Keratinocyte (primary cell): Measurements from ENCODE around the gene SYPL1.

Source experiments
- CTCF ChIP-seq, 3 experiments: IDR thresholded peaks in 1 of 3; conservative IDR thresholded peaks in 1 of 3; optimal IDR thresholded peaks in 1 of 3; 2 replicates in 2 of 3; 3 replicates in 1 of 3; pipeline versions ENCODE3 to v1.5.1; 2011; ENCODE audit warnings: low read length in 3 of 3, mild to moderate bottlenecking in 3 of 3, moderate library complexity in 2 of 3, control low read depth in 1 of 3, inconsistent platforms in 1 of 3; ENCODE audit not compliant: insufficient read depth in 2 of 3; ENCODE audit errors: extremely low read depth in 1 of 3
- EZH2 ChIP-seq: IDR thresholded peaks from one replicate; pipeline ENCODE4 v1.6.1; 2012; ENCODE audit warnings: inconsistent platforms, mild to moderate bottlenecking, low read length, moderate library complexity

GRCh38 chr7:106139265-106140251, 27.4 kb upstream of the SYPL1 start:
- no peak for TF ChIP-seq CTCF (optimal IDR thresholded peaks at IDR 0.05 in 1 of 3, IDR thresholded peaks at IDR 0.05 in 1 of 3, conservative IDR thresholded peaks at IDR 0.05 in 1 of 3; ENCODE audit: extremely low read depth in 1 of 3, insufficient read depth in 2 of 3, low read length in 3 of 3)
- no peak for TF ChIP-seq EZH2
